OCI-LY7 (cell line): ENCODE measurements around the gene ARHGEF39.

Experiments used
- EZH2phosphoT487 ChIP-seq: fragments of 200-600 bp; sonication (generic); IDR thresholded peaks from 2 replicates; pipeline ENCODE4 v1.6.1; 2018; ENCODE audit warnings: low read depth, borderline replicate concordance, mild to moderate bottlenecking, mixed run types, antibody characterized with exemption, low read length, moderate library complexity, mixed read lengths
- TF ChIP-seq, protein P1 (sequence below): fragments of 200-600 bp; sonication (generic); conservative IDR thresholded peaks from 2 replicates; pipeline ENCODE4 v1.5.1; 2014; ENCODE audit warnings: mild to moderate bottlenecking, antibody characterized with exemption, low read length, moderate library complexity, mixed read lengths

DNA sequence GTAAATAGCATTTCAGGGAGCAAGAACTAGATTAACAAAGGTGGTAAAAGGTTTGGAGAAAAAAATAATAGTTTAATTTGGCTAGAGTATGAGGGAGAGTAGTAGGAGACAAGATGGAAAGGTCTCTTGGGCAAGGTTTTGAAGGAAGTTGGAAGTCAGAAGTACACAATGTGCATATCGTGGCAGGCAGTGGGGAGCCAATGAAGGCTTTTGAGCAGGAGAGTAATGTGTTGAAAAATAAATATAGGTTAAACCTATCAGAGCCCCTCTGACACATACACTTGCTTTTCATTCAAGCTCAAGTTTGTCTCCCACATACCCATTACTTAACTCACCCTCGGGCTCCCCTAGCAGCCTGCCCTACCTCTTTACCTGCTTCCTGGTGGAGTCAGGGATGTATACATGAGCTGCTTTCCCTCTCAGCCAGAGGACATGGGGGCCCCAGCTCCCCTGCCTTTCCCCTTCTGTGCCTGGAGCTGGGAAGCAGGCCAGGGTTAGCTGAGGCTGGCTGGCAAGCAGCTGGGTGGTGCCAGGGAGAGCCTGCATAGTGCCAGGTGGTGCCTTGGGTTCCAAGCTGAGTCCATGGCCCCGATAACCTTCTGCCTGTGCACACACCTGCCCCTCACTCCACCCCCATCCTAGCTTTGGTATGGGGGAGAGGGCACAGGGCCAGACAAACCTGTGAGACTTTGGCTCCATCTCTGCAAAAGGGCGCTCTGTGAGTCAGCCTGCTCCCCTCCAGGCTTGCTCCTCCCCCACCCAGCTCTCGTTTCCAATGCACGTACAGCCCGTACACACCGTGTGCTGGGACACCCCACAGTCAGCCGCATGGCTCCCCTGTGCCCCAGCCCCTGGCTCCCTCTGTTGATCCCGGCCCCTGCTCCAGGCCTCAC is 8.4 kb upstream of the ARHGEF39 start, which contains the start of gene CA9:
- TF ChIP-seq, protein P1, sequence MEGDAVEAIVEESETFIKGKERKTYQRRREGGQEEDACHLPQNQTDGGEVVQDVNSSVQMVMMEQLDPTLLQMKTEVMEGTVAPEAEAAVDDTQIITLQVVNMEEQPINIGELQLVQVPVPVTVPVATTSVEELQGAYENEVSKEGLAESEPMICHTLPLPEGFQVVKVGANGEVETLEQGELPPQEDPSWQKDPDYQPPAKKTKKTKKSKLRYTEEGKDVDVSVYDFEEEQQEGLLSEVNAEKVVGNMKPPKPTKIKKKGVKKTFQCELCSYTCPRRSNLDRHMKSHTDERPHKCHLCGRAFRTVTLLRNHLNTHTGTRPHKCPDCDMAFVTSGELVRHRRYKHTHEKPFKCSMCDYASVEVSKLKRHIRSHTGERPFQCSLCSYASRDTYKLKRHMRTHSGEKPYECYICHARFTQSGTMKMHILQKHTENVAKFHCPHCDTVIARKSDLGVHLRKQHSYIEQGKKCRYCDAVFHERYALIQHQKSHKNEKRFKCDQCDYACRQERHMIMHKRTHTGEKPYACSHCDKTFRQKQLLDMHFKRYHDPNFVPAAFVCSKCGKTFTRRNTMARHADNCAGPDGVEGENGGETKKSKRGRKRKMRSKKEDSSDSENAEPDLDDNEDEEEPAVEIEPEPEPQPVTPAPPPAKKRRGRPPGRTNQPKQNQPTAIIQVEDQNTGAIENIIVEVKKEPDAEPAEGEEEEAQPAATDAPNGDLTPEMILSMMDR, result no peak
- TF ChIP-seq EZH2phosphoT487, result no peak
